Large intestine (tissue), 3 donors: Measurements from ENCODE around the gene GPD1. TPM values are rescaled to one million over a fixed set of nuclear protein-coding genes. Genes with fewer than 3 reads are reported as not detected.

Source experiments
- DNase-seq, 2 donors: peaks; one replicate each; pipeline versions ENCODE4 v3.0.0 to v3.0.0-alpha.2; 2013
- H3K27ac ChIP-seq: one replicate; pipeline ENCODE4 v1.5.1; 2013; ENCODE audit warnings: low read length
- H3K27me3 ChIP-seq: 2 replicates; pipeline ENCODE4 v1.6.1; 2013; ENCODE audit warnings: low read length; ENCODE audit not compliant: control insufficient read depth, insufficient read depth
- H3K36me3 ChIP-seq: 2 replicates; pipeline ENCODE4 v1.6.1; 2013; ENCODE audit warnings: low read length; ENCODE audit not compliant: control insufficient read depth, insufficient read depth
- H3K4me1 ChIP-seq: one replicate; pipeline ENCODE4 v1.6.1; 2013; ENCODE audit warnings: low read length; ENCODE audit not compliant: control insufficient read depth, insufficient read depth
- H3K4me3 ChIP-seq: one replicate; pipeline ENCODE4 v1.5.1; 2013; ENCODE audit warnings: low read length
- H3K9me3 ChIP-seq: one replicate; pipeline ENCODE4 v1.6.1; 2013; ENCODE audit warnings: mild to moderate bottlenecking, low read depth, low read length, moderate library complexity; ENCODE audit not compliant: control insufficient read depth
- WGBS: methylation state at CpG from one replicate; pipeline ENCODE4 v1.1.5; 2013; ENCODE audit warnings: low lambda C conversion rate; ENCODE audit not compliant: insufficient coverage; 5-methylcytosine and 5-hydroxymethylcytosine counted together
- polyA plus RNA-seq: library from polyadenylated mRNA; unstranded; fragments of 120-200 nt; gene quantifications from one replicate; pipeline ENCODE4 v1.2.1, GENCODE V29; 2013

GPD1 gene
- polyA plus RNA-seq, 1 donor = 174 TPM

GRCh38 chr12:50156641-50157040 is 52.8 kb downstream of the GPD1 start:
- DNase-seq = no peak
- Histone ChIP-seq H3K27me3 (no peaks in the 10 kb centered on the region), H3K4me1 (peaks cover 12% of the 10 kb centered on the region), H3K36me3 (no peaks in the 10 kb centered on the region), H3K4me3 (no peak overlapping the region), H3K9me3 (no peaks in the 10 kb centered on the region), H3K27ac (no peak overlapping the region)

DNA sequence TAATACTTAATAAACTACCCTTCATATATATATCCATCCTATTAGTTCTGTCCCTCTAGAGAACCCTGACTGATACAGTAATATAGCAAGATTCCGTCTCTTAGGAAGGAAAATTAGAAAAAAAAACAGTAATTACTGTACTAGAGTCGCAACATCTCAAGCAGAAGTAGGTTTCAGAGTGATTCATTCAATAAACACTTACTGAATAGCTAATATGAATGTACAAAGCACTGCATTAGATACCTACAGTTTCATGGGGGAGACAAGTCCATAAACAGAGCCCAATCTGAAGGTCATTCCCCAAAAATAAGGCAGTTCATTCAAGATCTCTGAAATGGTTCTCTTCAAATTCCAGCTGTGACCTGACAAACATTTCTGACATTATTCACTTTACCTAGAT is 53.5 kb downstream of the GPD1 start:
- Histone ChIP-seq H3K36me3 (no peaks in the 10 kb centered on the region), H3K9me3 (no peaks in the 10 kb centered on the region), H3K27me3 (no peaks in the 10 kb centered on the region), H3K27ac (no peak overlapping the region), H3K4me1 (peaks cover 12% of the 10 kb centered on the region), H3K4me3 (no peak overlapping the region)
- no CpG with 5 or more reads among the region's 2 CpGs for WGBS
- DNase-seq = no peak

DNA sequence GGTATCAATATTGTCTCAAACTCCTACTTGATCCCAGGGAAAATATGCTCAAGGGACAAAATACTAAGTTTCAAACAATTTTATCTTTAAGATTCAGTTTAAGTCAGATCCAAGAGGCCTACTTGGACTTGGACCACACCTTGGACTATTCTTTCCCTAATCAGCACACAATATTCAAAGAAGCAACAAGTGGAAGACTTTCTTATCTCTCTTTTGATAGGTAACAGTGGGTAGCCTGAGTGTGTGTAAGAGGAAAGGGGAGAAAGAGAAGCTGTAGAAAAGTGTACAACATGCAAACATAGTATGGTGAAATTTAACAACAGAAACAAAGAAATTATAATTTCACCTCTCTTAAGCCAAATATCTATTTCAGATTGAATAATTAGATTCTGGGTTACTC is 56.8 kb downstream of the GPD1 start:
- Histone ChIP-seq H3K36me3 (no peaks in the 10 kb centered on the region), H3K4me3 (no peak overlapping the region), H3K9me3 (no peaks in the 10 kb centered on the region), H3K4me1 (peaks cover 12% of the 10 kb centered on the region), H3K27ac (peak overlapping the region; percentile 16), H3K27me3 (no peaks in the 10 kb centered on the region)
- DNase-seq = peak in 1 of 2 donors; percentile 17

Other genes with a start within 250 kb of the GPD1 start
- 8.9 TPM for gene FAIM2, start 200.1 kb upstream of the GPD1 start, polyA plus RNA-seq
- gene AQP2, start 153.3 kb upstream of the GPD1 start, polyA plus RNA-seq = 0.01 TPM
- 0.64 TPM for gene AQP5, start 142.1 kb upstream of the GPD1 start, polyA plus RNA-seq
- gene AQP6, start 131.1 kb upstream of the GPD1 start, polyA plus RNA-seq = 0.49 TPM
- 21.8 TPM for gene RACGAP1, start 78.5 kb upstream of the GPD1 start, polyA plus RNA-seq
- gene ASIC1, start 46.4 kb upstream of the GPD1 start, polyA plus RNA-seq = 4.7 TPM
- 63.3 TPM for gene SMARCD1, start 18.7 kb upstream of the GPD1 start, polyA plus RNA-seq
- gene COX14, start 8.2 kb downstream of the GPD1 start, polyA plus RNA-seq = 54.2 TPM
- 32.5 TPM for gene CERS5, start 63.4 kb downstream of the GPD1 start, polyA plus RNA-seq
- 191 TPM for gene LIMA1, start 179.5 kb downstream of the GPD1 start, polyA plus RNA-seq